Liver (tissue), 2 donors: ENCODE measurements around the gene CTAG1B.
"Not testable (repeated sequence)": the region's sequence is repeated elsewhere in the genome, so short reads cannot be mapped to it uniquely, and the experiment has no call there.

Experiments
- CTCF ChIP-seq: fragments of 150-350 bp; IDR thresholded peaks from 2 replicates; pipeline ENCODE4 v1.5.1; 2017; ENCODE audit warnings: improper control_type of control experiment, low read depth, low read length; ENCODE audit not compliant: missing input control
- TF ChIP-seq, protein P1 (sequence below): IDR thresholded peaks from 2 replicates; pipeline ENCODE4 v1.6.1; 2016; ENCODE audit warnings: antibody characterized with exemption
- donor health status: healthy.

DNA sequence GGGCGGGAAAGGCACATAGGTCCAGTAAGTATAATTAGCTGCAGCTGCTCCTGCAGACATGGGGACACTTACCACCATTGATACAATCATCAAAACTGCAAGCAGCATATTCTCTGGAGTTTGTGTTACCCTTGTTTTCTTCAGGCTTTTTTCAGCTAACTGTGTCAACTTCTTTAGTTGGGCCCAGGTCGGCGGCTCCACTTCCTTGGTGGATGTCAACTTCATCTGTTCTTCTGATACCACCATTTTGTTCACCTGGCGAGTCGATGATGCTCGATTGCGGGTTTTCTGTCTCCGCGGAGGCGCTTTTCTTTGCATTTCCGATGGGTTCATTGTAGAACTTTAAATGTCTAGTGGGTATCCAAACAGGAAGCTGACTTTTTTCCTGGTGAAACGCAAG is 7.9 kb downstream of the CTAG1B start:
- TF ChIP-seq, protein P1, sequence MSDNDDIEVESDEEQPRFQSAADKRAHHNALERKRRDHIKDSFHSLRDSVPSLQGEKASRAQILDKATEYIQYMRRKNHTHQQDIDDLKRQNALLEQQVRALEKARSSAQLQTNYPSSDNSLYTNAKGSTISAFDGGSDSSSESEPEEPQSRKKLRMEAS = not testable (repeated sequence)
- TF ChIP-seq CTCF = not testable (repeated sequence)
